HEK293 (cell line): ENCODE data around the gene CERS5.

Experiments
- CTCF ChIP-seq: fragments of 450-650 bp; formaldehyde crosslinking; IDR thresholded peaks from 2 replicates; pipeline ENCODE4 v1.5.1; 2016; ENCODE audit warnings: missing biosample characterization, missing genetic modification characterization
- KLF7 ChIP-seq: fragments of 450-650 bp; formaldehyde crosslinking; IDR thresholded peaks from 2 replicates; pipeline ENCODE4 v1.5.1; 2016; ENCODE audit warnings: missing biosample characterization, missing genetic modification characterization, borderline replicate concordance
- KLF9 ChIP-seq: fragments of 450-650 bp; formaldehyde crosslinking; IDR thresholded peaks from 2 replicates; pipeline ENCODE4 v1.5.1; 2016; ENCODE audit warnings: missing biosample characterization, missing genetic modification characterization, low read depth
- ZBTB11 ChIP-seq: fragments of 450-650 bp; formaldehyde crosslinking; conservative IDR thresholded peaks from 2 replicates; pipeline ENCODE4 v1.5.1; 2016; ENCODE audit warnings: low read depth, missing biosample characterization, missing genetic modification characterization
- ZBTB6 ChIP-seq: fragments of 450-650 bp; formaldehyde crosslinking; IDR thresholded peaks from 2 replicates; pipeline ENCODE4 v1.5.1; 2017; ENCODE audit warnings: missing biosample characterization, missing genetic modification characterization
- ZFP69B ChIP-seq: fragments of 450-650 bp; formaldehyde crosslinking; IDR thresholded peaks from 2 replicates; pipeline ENCODE4 v1.5.1; 2016; ENCODE audit warnings: missing biosample characterization, missing genetic modification characterization
- ZNF274 ChIP-seq, 2 experiments: fragments of 200-500 bp in 1 of 2; fragments of 450-650 bp in 1 of 2; sonication (Bioruptor generic) in 1 of 2; formaldehyde crosslinking in 1 of 2; IDR thresholded peaks; 2 replicates each; pipeline versions ENCODE4 v1.5.1 to v1.6.1; 2014 to 2016; ENCODE audit warnings: borderline replicate concordance in 1 of 2, inconsistent platforms in 1 of 2, low read length in 1 of 2, missing biosample characterization in 1 of 2, missing genetic modification characterization in 1 of 2
- ZNF501 ChIP-seq: fragments of 450-650 bp; formaldehyde crosslinking; IDR thresholded peaks from 2 replicates; pipeline ENCODE4 v1.5.1; 2016; ENCODE audit warnings: missing biosample characterization, missing genetic modification characterization
- ZNF585B ChIP-seq: fragments of 450-650 bp; formaldehyde crosslinking; IDR thresholded peaks from 2 replicates; pipeline ENCODE4 v1.5.1; 2016; ENCODE audit warnings: missing biosample characterization, missing genetic modification characterization

- TF ChIP-seq KLF9 (tag by site-specific recombination) (no peak), ZBTB6 (tag by site-specific recombination) (no peak), ZFP69B (tag by site-specific recombination) (no peak), ZNF274 (IDR thresholded peaks at IDR 0.05; ENCODE audit: low read length) (no peak), ZNF274 (tag by site-specific recombination; IDR thresholded peaks at IDR 0.05; ENCODE audit: borderline replicate concordance) (no peak), ZNF585B (tag by site-specific recombination) (no peak), KLF7 (tag by site-specific recombination) (no peak), CTCF (no peak), ZNF501 (tag by site-specific recombination) (no peak), ZBTB11 (tag by site-specific recombination) (no peak)
Observed at GRCh38 chr12:50149311-50149710, 17.9 kb downstream of the CERS5 start.
